Endothelial cell of umbilical vein (primary cell): ENCODE measurements around the gene C1QC. TPM values are rescaled to one million over a fixed set of nuclear protein-coding genes. Genes with fewer than 3 reads are reported as not detected.

Source experiments
- BruUV-seq: library from RNA; stranded (reverse); fragments of 400-500 nt; replicated peaks from 2 replicates; lab custom pipeline; 2021; lab: Mats Ljungman, UMichigan
- CTCF ChIA-PET: fragments of 300-600, 350-600 bp; sonication (Branson Sonifier 250); formaldehyde crosslinking; loops from one replicate; lab custom pipeline; 2021; ENCODE audit warnings: antibody characterized with exemption, inconsistent platforms; lab: Charles Lee
- POLR2A ChIA-PET: fragments of 300-600, 350-600 bp; sonication (Branson Sonifier 250); formaldehyde crosslinking; loops from one replicate; lab custom pipeline; 2021; ENCODE audit warnings: antibody characterized with exemption, inconsistent platforms; lab: Charles Lee
- DNase-seq: peaks from one replicate; pipeline ENCODE4 v3.0.0-alpha.2; 2011; ENCODE audit warnings: low read depth, low spot score
- FAIRE-seq: peaks from 2 replicates; lab custom pipeline; 2011; peaks lifted over from hg19 to GRCh38; lab: Jason Lieb, UNC
- H2AFZ ChIP-seq: 2 replicates; pipeline ENCODE4 v1.6.0; 2012; ENCODE audit warnings: low read depth, low read length, control low read depth, inconsistent platforms
- H3K27ac ChIP-seq: 2 replicates; pipeline ENCODE4 v1.5.1; 2011; ENCODE audit warnings: low read depth, mild to moderate bottlenecking, control low read depth, low read length, moderate library complexity; ENCODE audit not compliant: insufficient read depth
- H3K27me3 ChIP-seq, 2 experiments: 2 replicates each; pipeline versions ENCODE4 v1.6.0 to v1.6.1; 2011; ENCODE audit warnings: low read length in 2 of 2, mixed read lengths in 1 of 2; ENCODE audit not compliant: control insufficient read depth in 2 of 2, insufficient read depth in 2 of 2
- H3K36me3 ChIP-seq, 2 experiments: 2 replicates in 1 of 2; 3 replicates in 1 of 2; pipeline ENCODE4 v1.5.1; 2011; ENCODE audit warnings: low read length in 2 of 2, mild to moderate bottlenecking in 1 of 2, moderate library complexity in 1 of 2; ENCODE audit not compliant: control insufficient read depth in 2 of 2, insufficient read depth in 2 of 2; ENCODE audit errors: extremely low read depth in 1 of 2
- H3K4me1 ChIP-seq: 3 replicates; pipeline ENCODE4 v1.5.1; 2011; ENCODE audit warnings: mild to moderate bottlenecking, low read length; ENCODE audit not compliant: control insufficient read depth, insufficient read depth; ENCODE audit errors: extremely low read depth
- H3K4me2 ChIP-seq: 2 replicates; pipeline ENCODE4 v1.6.1; 2011; ENCODE audit warnings: low read length, control low read depth, mixed read lengths; ENCODE audit not compliant: insufficient read depth
- H3K4me3 ChIP-seq, 3 experiments: fragments of 200-600 bp in 1 of 3; sonication (generic), shearing (Covaris generic) in 1 of 3; replicated peaks in 1 of 3; 2 replicates each; pipeline ENCODE4 v1.5.1; 2011 to 2016; ENCODE audit warnings: control low read depth in 3 of 3, low read length in 3 of 3, mild to moderate bottlenecking in 2 of 3, inconsistent platforms in 1 of 3, low read depth in 1 of 3, moderate library complexity in 1 of 3; ENCODE audit not compliant: insufficient read depth in 1 of 3
- H3K79me2 ChIP-seq: 2 replicates; pipeline ENCODE4 v1.6.0; 2012; ENCODE audit warnings: low read length, inconsistent platforms; ENCODE audit not compliant: control insufficient read depth, insufficient read depth
- H3K9ac ChIP-seq: replicated peaks from 2 replicates; pipeline ENCODE3; 2011; ENCODE audit warnings: low read length, control low read depth; ENCODE audit not compliant: insufficient read depth; ENCODE audit errors: extremely low read depth
- H3K9me1 ChIP-seq: replicated peaks from 3 replicates; pipeline ENCODE4 v1.6.0; 2011; ENCODE audit warnings: mild to moderate bottlenecking, low read length; ENCODE audit not compliant: control insufficient read depth, insufficient read depth; ENCODE audit errors: extremely low read depth
- H3K9me3 ChIP-seq: replicated peaks from 2 replicates; pipeline ENCODE4 v1.5.1; 2012; ENCODE audit warnings: low read length, inconsistent platforms; ENCODE audit not compliant: control insufficient read depth, insufficient read depth
- H4K20me1 ChIP-seq: replicated peaks from 2 replicates; pipeline ENCODE3; 2011; ENCODE audit warnings: mild to moderate bottlenecking, low read length; ENCODE audit not compliant: control insufficient read depth, insufficient read depth; ENCODE audit errors: extremely low read depth
- EZH2 ChIP-seq: IDR thresholded peaks from 2 replicates; pipeline ENCODE4 v1.6.1; 2012; ENCODE audit warnings: borderline replicate concordance, low read depth, mild to moderate bottlenecking, moderate library complexity, low read length, inconsistent platforms; ENCODE audit not compliant: severe bottlenecking
- FOS ChIP-seq: IDR thresholded peaks from 2 replicates; pipeline ENCODE4 v1.6.1; 2011; ENCODE audit warnings: mild to moderate bottlenecking, low read length, moderate library complexity, borderline replicate concordance; ENCODE audit not compliant: insufficient read depth
- GATA2 ChIP-seq: IDR thresholded peaks from 2 replicates; pipeline ENCODE4 v1.7.0; 2011; ENCODE audit warnings: low read depth, mild to moderate bottlenecking, moderate library complexity, mixed read lengths, low read length; ENCODE audit not compliant: insufficient read length, insufficient read depth
- MYC ChIP-seq: IDR thresholded peaks from one replicate; pipeline ENCODE4 v1.6.1; 2011; ENCODE audit warnings: mild to moderate bottlenecking, low read depth, low read length
- POLR2A ChIP-seq: IDR thresholded peaks from 2 replicates; pipeline ENCODE4 v1.6.1; 2012; ENCODE audit warnings: low read depth, mild to moderate bottlenecking, control low read depth, low read length
- POLR2AphosphoS5 ChIP-seq: IDR thresholded peaks from 2 replicates; pipeline ENCODE4 v1.6.1; 2012; ENCODE audit warnings: low read depth, mild to moderate bottlenecking, control low read depth, low read length, moderate library complexity; ENCODE audit not compliant: insufficient read depth
- dilution Hi-C: fragments of 300-500 bp; cut with MboI; formaldehyde crosslinking; loops from one replicate; pipeline ENCODE4 v1.15.0; 2019; ENCODE audit warnings: low sequenced_read_pairs; ENCODE audit not compliant: extremely low pct_ligation_motif_present
- intact Hi-C: fragments of 100-400 bp; cut with micrococcal nuclease; formaldehyde crosslinking; loops from one replicate; pipeline ENCODE4 v1.10.0; 2022
- polyA plus RNA-seq, 4 experiments: library from polyadenylated mRNA; depleted of rRNA in 3 of 4; stranded (reverse) in 3 of 4; unstranded in 1 of 4; fragments of >200 nt; gene quantifications; 2 replicates each; pipeline versions ENCODE4 v1.2.1 to v1.2.3, GENCODE V29; 2011 to 2012; ENCODE audit warnings: missing spikeins in 1 of 4
- total RNA-seq: library from RNA; stranded (reverse); gene quantifications from 2 replicates; pipeline ENCODE4 v1.2.3, GENCODE V29; 2021
- TF ChIP-seq, protein P1 (sequence below), 2 donors: IDR thresholded peaks; 1 replicate in 1 of 2; 2 replicates in 1 of 2; pipeline ENCODE4 v1.5.1; 2011; ENCODE audit warnings: low read length in 2 of 2, mild to moderate bottlenecking in 2 of 2, moderate library complexity in 2 of 2, control low read depth in 1 of 2, inconsistent platforms in 1 of 2, low read depth in 1 of 2; ENCODE audit not compliant: insufficient read depth in 1 of 2; ENCODE audit errors: extremely low read depth in 1 of 2
- TF ChIP-seq, protein P2 (sequence below): IDR thresholded peaks from 2 replicates; pipeline ENCODE4 v1.6.1; 2011; ENCODE audit not compliant: insufficient read depth, insufficient read length

Gene C1QC
- total and polyA plus RNA-seq, 2 donors (not counting 3 experiments of a cell fraction or from before 2014, with no cell fraction given), result not detected

DNA sequence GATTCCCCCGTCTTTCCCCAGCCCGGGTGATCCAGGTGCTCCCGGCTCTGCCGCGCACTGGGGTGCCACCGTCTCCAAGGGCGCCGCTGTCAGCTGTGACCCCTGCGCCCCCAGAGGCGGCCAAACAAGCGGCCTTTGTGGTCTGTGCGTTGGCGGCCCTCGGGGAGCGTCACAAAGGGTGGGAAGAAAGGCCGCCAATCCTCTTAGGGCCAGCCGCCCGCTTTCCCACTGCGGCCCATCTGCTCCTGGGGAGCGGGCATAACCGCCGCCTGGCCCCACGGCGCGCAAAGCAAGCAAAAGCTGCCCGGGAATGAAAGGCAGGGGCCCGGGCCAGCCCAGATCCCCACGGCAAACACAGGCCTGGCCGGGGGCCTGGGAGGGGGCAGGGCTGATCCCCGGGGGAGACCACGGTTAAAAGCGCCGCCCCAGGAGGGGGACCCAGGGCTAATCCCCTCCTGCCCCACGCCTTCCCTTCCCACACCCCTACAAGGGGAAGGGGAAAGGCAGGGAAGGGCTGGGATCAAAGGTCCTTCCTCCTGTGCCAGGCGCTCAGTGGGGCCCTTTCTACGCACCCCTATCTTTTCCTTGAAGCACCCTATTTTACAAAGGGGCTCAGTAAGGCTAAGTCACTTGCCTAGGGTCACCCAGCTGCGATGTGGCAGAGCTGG lies 33.6 kb downstream of the C1QC start:
- DNase-seq (no peak), FAIRE-seq (no peak)
- intact Hi-C loops (no loop called here), dilution Hi-C loops (no loop called here)
- Histone ChIP-seq H3K27me3 (peaks cover 4 to 6% of the 10 kb centered on the region in 2 experiments), H3K9ac (no peak overlapping the region), H3K4me3 (no peak overlapping the region), H3K9me3 (no peaks in the 10 kb centered on the region), H3K27ac (peak overlapping the region; percentile 67), H4K20me1 (no peaks in the 10 kb centered on the region), H3K9me1 (no peaks in the 10 kb centered on the region), H3K36me3 (no peaks in the 10 kb centered on the region), H3K4me2 (no peak overlapping the region), H3K79me2 (no peaks in the 10 kb centered on the region), H3K4me1 (peaks cover 10% of the 10 kb centered on the region), H2AFZ (peak overlapping the region; percentile 67)
- BruUV-seq, result no TSS peak
- no peak for TF ChIP-seq POLR2A
- TF ChIP-seq GATA2, result no peak
- TF ChIP-seq EZH2, result no peak
- ChIA-PET CTCF (interaction anchor here (1.1 to 5.8 kb wide), 8 partner anchors 12 to 255 kb away, joined by 3 to 149 read pairs (median 13); no protein-coding TSS in a partner anchor), POLR2A (no interaction called here)

DNA sequence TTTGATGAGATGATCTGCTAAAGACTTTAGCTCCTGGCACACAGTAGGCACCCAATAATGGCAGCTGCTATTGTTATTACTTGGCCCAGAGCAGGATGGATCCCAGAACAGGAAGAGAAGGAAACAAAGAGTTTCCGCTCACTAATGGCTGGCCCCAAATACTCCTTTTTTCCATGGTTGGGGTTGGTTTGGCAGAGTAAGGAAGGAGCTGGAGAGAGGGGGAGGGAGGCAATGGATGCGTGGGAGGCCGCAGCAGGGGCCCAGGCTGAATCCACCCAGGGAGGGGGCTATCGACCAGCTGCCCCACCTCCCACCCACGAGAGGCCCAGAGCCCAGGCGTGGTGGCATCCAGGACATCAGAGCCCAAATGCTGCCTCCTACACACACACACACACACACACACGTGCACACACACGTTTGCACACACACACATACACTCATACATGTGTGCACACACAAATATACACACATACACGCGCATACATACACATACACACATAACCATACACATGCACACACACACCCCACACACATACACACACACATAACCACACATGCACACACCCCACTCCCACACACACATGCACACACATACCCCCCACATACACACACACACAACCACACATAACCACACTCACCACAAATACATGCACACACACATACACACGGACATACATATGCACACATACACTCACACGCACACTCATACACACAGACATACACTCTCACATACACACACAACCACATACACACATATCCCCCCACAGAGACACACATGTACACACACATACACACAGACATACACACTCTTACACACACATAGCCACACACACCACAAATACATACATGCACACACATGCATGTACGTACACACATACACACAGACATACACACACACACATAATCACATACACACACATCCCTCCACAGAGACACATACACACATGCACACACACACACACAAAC lies 34.8 kb downstream of the C1QC start:
- no peaks in the 10 kb centered on the region for H3K9me1 ChIP-seq
- peak; percentile 88 for DNase-seq
- dilution Hi-C loops, result no loop called here
- ChIA-PET POLR2A (no interaction called here), CTCF (interaction anchor here (1.0 to 4.6 kb wide), 9 partner anchors 11 to 253 kb away, joined by 3 to 149 read pairs (median 7); no protein-coding TSS in a partner anchor)
- BruUV-seq, result no TSS peak
- H3K9ac ChIP-seq, result no peak overlapping the region
- peak overlapping the region; percentile 67 for H3K27ac ChIP-seq
- no peaks in the 10 kb centered on the region for H3K27me3 ChIP-seq
- no peak overlapping the region for H3K4me3 ChIP-seq
- TF ChIP-seq, protein P1, sequence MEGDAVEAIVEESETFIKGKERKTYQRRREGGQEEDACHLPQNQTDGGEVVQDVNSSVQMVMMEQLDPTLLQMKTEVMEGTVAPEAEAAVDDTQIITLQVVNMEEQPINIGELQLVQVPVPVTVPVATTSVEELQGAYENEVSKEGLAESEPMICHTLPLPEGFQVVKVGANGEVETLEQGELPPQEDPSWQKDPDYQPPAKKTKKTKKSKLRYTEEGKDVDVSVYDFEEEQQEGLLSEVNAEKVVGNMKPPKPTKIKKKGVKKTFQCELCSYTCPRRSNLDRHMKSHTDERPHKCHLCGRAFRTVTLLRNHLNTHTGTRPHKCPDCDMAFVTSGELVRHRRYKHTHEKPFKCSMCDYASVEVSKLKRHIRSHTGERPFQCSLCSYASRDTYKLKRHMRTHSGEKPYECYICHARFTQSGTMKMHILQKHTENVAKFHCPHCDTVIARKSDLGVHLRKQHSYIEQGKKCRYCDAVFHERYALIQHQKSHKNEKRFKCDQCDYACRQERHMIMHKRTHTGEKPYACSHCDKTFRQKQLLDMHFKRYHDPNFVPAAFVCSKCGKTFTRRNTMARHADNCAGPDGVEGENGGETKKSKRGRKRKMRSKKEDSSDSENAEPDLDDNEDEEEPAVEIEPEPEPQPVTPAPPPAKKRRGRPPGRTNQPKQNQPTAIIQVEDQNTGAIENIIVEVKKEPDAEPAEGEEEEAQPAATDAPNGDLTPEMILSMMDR (IDR thresholded peaks at IDR 0.05; ENCODE audit: extremely low read depth in 1 of 2, insufficient read depth in 1 of 2, low read depth in 1 of 2, low read length in 2 of 2), result no peak
- TF ChIP-seq POLR2AphosphoS5 (peak; percentile 25), POLR2A (no peak), MYC (no peak), FOS (no peak)
- TF ChIP-seq, protein P2, sequence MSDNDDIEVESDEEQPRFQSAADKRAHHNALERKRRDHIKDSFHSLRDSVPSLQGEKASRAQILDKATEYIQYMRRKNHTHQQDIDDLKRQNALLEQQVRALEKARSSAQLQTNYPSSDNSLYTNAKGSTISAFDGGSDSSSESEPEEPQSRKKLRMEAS, result no peak
- peak; percentile 94 for FAIRE-seq
- H3K4me2 ChIP-seq, result no peak overlapping the region
- peak overlapping the region; percentile 67 for H2AFZ ChIP-seq
- peaks cover 10% of the 10 kb centered on the region for H3K4me1 ChIP-seq
- no peaks in the 10 kb centered on the region for H3K79me2 ChIP-seq
- no peaks in the 10 kb centered on the region for H4K20me1 ChIP-seq
- H3K9me3 ChIP-seq, result no peaks in the 10 kb centered on the region
- intact Hi-C loops, result no loop called here
- H3K36me3 ChIP-seq, result no peaks in the 10 kb centered on the region
